ENCODE results near the gene RYR2. TPM values are rescaled to one million over a fixed set of nuclear protein-coding genes. Genes with fewer than 3 reads are reported as not detected.

RYR2 gene
- total and polyA plus RNA-seq, 7 experiments from 2014 or later = 0.05 TPM; not detected in 6

GRCh38 chr1:237249120-237249519, 207.1 kb downstream of the RYR2 start:
- no peaks in the 10 kb centered on the region for H3K27me3 ChIP-seq (ENCODE audit: control insufficient read depth in 2 of 2, insufficient read depth in 2 of 2, low read length in 2 of 2)
- no peaks in the 10 kb centered on the region for H3K4me1 Mint-ChIP-seq
- H3K27ac Mint-ChIP-seq = no peak overlapping the region
- DNase-seq (no peak), ATAC-seq (no peak)
- no peak overlapping the region for H3K4me3 Mint-ChIP-seq
- intact Hi-C loops (cut with micrococcal nuclease) = no loop called here
- no peaks in the 10 kb centered on the region for H3K4me1 ChIP-seq (ENCODE audit: control insufficient read depth in 2 of 2, insufficient read depth in 2 of 2, low read length in 2 of 2)
- no peaks in the 10 kb centered on the region for H3K36me3 Mint-ChIP-seq
- H3K9me3 ChIP-seq (ENCODE audit: control insufficient read depth in 2 of 3, low read length in 3 of 3) = no peaks in the 10 kb centered on the region
- no peaks in the 10 kb centered on the region for H3K36me3 ChIP-seq (ENCODE audit: control insufficient read depth in 2 of 3, insufficient read depth in 3 of 3, low read length in 3 of 3)
- H3K9me3 Mint-ChIP-seq = peaks cover 0 to 2% (median 0%) of the 10 kb centered on the region in 11 donors
- no peak overlapping the region for H3K4me3 ChIP-seq (ENCODE audit: low read length)
- ChIA-PET CTCF (no interaction called here), POLR2A (no interaction called here)
- no peaks in the 10 kb centered on the region for H3K27me3 Mint-ChIP-seq
- no peak overlapping the region for H3K27ac ChIP-seq (ENCODE audit: low read depth, low read length)

- no peak for ATAC-seq
- H3K27me3 Mint-ChIP-seq = no peaks in the 10 kb centered on the region
- Histone ChIP-seq H3K27ac (ENCODE audit: low read depth, low read length) (no peak overlapping the region), H3K9me3 (ENCODE audit: control insufficient read depth in 2 of 3, low read length in 3 of 3) (no peaks in the 10 kb centered on the region), H3K27me3 (ENCODE audit: control insufficient read depth in 2 of 2, insufficient read depth in 2 of 2, low read length in 2 of 2) (no peaks in the 10 kb centered on the region), H3K4me1 (ENCODE audit: control insufficient read depth in 2 of 2, insufficient read depth in 2 of 2, low read length in 2 of 2) (no peaks in the 10 kb centered on the region), H3K36me3 (ENCODE audit: control insufficient read depth in 2 of 3, insufficient read depth in 3 of 3, low read length in 3 of 3) (no peaks in the 10 kb centered on the region), H3K4me3 (ENCODE audit: low read length) (no peak overlapping the region)
- no peaks in the 10 kb centered on the region for H3K4me1 Mint-ChIP-seq
- H3K27ac Mint-ChIP-seq = no peak overlapping the region
- DNase-seq = no peak
- CTCF ChIA-PET = no interaction called here
- no peak overlapping the region for H3K4me3 Mint-ChIP-seq
- POLR2A ChIA-PET = no interaction called here
- H3K9me3 Mint-ChIP-seq = peaks cover 0 to 2% (median 0%) of the 10 kb centered on the region in 11 donors
- intact Hi-C loops (cut with micrococcal nuclease) = no loop called here
- no peaks in the 10 kb centered on the region for H3K36me3 Mint-ChIP-seq
Measured at GRCh38 chr1:237250055-237250454, 208.1 kb downstream of the RYR2 start.

- peaks cover 0 to 14% (median 5%) of the 10 kb centered on the region in 5 donors for H3K27me3 Mint-ChIP-seq
- POLR2A ChIA-PET = no interaction called here
- intact Hi-C loops (cut with micrococcal nuclease) = no loop called here
- Histone ChIP-seq H3K9me3 (ENCODE audit: control insufficient read depth in 2 of 3, low read length in 3 of 3) (no peaks in the 10 kb centered on the region), H3K4me1 (ENCODE audit: control insufficient read depth in 2 of 2, insufficient read depth in 2 of 2, low read length in 2 of 2) (no peaks in the 10 kb centered on the region), H3K27me3 (ENCODE audit: control insufficient read depth in 2 of 2, insufficient read depth in 2 of 2, low read length in 2 of 2) (no peaks in the 10 kb centered on the region), H3K36me3 (ENCODE audit: control insufficient read depth in 2 of 3, insufficient read depth in 3 of 3, low read length in 3 of 3) (no peaks in the 10 kb centered on the region), H3K27ac (ENCODE audit: low read depth, low read length) (no peak overlapping the region), H3K4me3 (ENCODE audit: low read length) (no peak overlapping the region)
- H3K4me3 Mint-ChIP-seq = no peak overlapping the region
- H3K4me1 Mint-ChIP-seq = no peaks in the 10 kb centered on the region
- CTCF ChIA-PET = no interaction called here
- H3K9me3 Mint-ChIP-seq = peaks cover 0 to 14% (median 5%) of the 10 kb centered on the region in 11 donors
- H3K36me3 Mint-ChIP-seq = peaks cover 0 to 4% (median 0%) of the 10 kb centered on the region in 5 donors
- DNase-seq (no peak), ATAC-seq (no peak)
- no peak overlapping the region for H3K27ac Mint-ChIP-seq
Measured at GRCh38 chr1:237255071-237255470, 213.1 kb downstream of the RYR2 start.

GRCh38 chr1:237258871-237259270, 216.9 kb downstream of the RYR2 start:
- peaks cover 0 to 14% (median 5%) of the 10 kb centered on the region in 11 donors for H3K9me3 Mint-ChIP-seq
- H3K27ac ChIP-seq (ENCODE audit: low read depth, low read length) = no peak overlapping the region
- H3K4me3 ChIP-seq (ENCODE audit: low read length) = no peak overlapping the region
- H3K36me3 Mint-ChIP-seq = peaks cover 0 to 4% (median 0%) of the 10 kb centered on the region in 5 donors
- ChIA-PET POLR2A (no interaction called here), CTCF (no interaction called here)
- intact Hi-C loops (cut with micrococcal nuclease) = no loop called here
- H3K36me3 ChIP-seq (ENCODE audit: control insufficient read depth in 2 of 3, insufficient read depth in 3 of 3, low read length in 3 of 3) = no peaks in the 10 kb centered on the region
- H3K27ac Mint-ChIP-seq = no peak overlapping the region
- H3K9me3 ChIP-seq (ENCODE audit: control insufficient read depth in 2 of 3, low read length in 3 of 3) = no peaks in the 10 kb centered on the region
- no peaks in the 10 kb centered on the region for H3K4me1 Mint-ChIP-seq
- H3K27me3 Mint-ChIP-seq = peaks cover 0 to 14% (median 5%) of the 10 kb centered on the region in 5 donors
- H3K27me3 ChIP-seq (ENCODE audit: control insufficient read depth in 2 of 2, insufficient read depth in 2 of 2, low read length in 2 of 2) = no peaks in the 10 kb centered on the region
- H3K4me1 ChIP-seq (ENCODE audit: control insufficient read depth in 2 of 2, insufficient read depth in 2 of 2, low read length in 2 of 2) = no peaks in the 10 kb centered on the region
- ATAC-seq = no peak
- H3K4me3 Mint-ChIP-seq = no peak overlapping the region
- DNase-seq = no peak

GRCh38 chr1:237261198-237261597, 219.2 kb downstream of the RYR2 start:
- Histone ChIP-seq H3K36me3 (ENCODE audit: control insufficient read depth in 2 of 3, insufficient read depth in 3 of 3, low read length in 3 of 3) (no peaks in the 10 kb centered on the region), H3K4me1 (ENCODE audit: control insufficient read depth in 2 of 2, insufficient read depth in 2 of 2, low read length in 2 of 2) (no peaks in the 10 kb centered on the region), H3K27me3 (ENCODE audit: control insufficient read depth in 2 of 2, insufficient read depth in 2 of 2, low read length in 2 of 2) (no peaks in the 10 kb centered on the region), H3K4me3 (ENCODE audit: low read length) (no peak overlapping the region), H3K9me3 (ENCODE audit: control insufficient read depth in 2 of 3, low read length in 3 of 3) (no peaks in the 10 kb centered on the region), H3K27ac (ENCODE audit: low read depth, low read length) (no peak overlapping the region)
- H3K4me1 Mint-ChIP-seq = peaks cover 0 to 2% (median 0%) of the 10 kb centered on the region in 7 donors
- peaks cover 0 to 9% (median 5%) of the 10 kb centered on the region in 11 donors for H3K9me3 Mint-ChIP-seq
- ATAC-seq = no peak
- intact Hi-C loops (cut with micrococcal nuclease) = no loop called here
- peaks cover 0 to 12% (median 11%) of the 10 kb centered on the region in 5 donors for H3K27me3 Mint-ChIP-seq
- ChIA-PET POLR2A (no interaction called here), CTCF (no interaction called here)
- no peak overlapping the region for H3K27ac Mint-ChIP-seq
- no peak for DNase-seq
- H3K4me3 Mint-ChIP-seq = no peak overlapping the region
- H3K36me3 Mint-ChIP-seq = peaks cover 0 to 4% (median 0%) of the 10 kb centered on the region in 5 donors

- Histone ChIP-seq H3K36me3 (ENCODE audit: control insufficient read depth in 2 of 3, insufficient read depth in 3 of 3, low read length in 3 of 3) (no peaks in the 10 kb centered on the region), H3K27me3 (ENCODE audit: control insufficient read depth in 2 of 2, insufficient read depth in 2 of 2, low read length in 2 of 2) (no peaks in the 10 kb centered on the region), H3K27ac (ENCODE audit: low read depth, low read length) (no peak overlapping the region), H3K4me3 (ENCODE audit: low read length) (no peak overlapping the region), H3K4me1 (ENCODE audit: control insufficient read depth in 2 of 2, insufficient read depth in 2 of 2, low read length in 2 of 2) (no peaks in the 10 kb centered on the region), H3K9me3 (ENCODE audit: control insufficient read depth in 2 of 3, low read length in 3 of 3) (no peaks in the 10 kb centered on the region)
- Mint-ChIP-seq H3K4me3 (no peak overlapping the region), H3K4me1 (peaks cover 0 to 2% (median 0%) of the 10 kb centered on the region in 7 donors), H3K27ac (no peak overlapping the region), H3K27me3 (peaks cover 0 to 16% (median 8%) of the 10 kb centered on the region in 5 donors), H3K9me3 (peaks cover 0 to 2% (median 0%) of the 10 kb centered on the region in 11 donors), H3K36me3 (no peaks in the 10 kb centered on the region)
- ATAC-seq = no peak
- CTCF ChIA-PET = no interaction called here
- POLR2A ChIA-PET = no interaction called here
- DNase-seq = no peak
- intact Hi-C loops (cut with micrococcal nuclease) = no loop called here
Measured at GRCh38 chr1:237267743-237268142, 225.8 kb downstream of the RYR2 start.

- peaks cover 0 to 1% (median 0%) of the 10 kb centered on the region in 11 donors for H3K9me3 Mint-ChIP-seq
- CTCF ChIA-PET = interaction anchor here (0.6 kb wide), 1 partner anchor 974 kb away, joined by 3 read pairs; no protein-coding TSS in a partner anchor
- Histone ChIP-seq H3K27ac (ENCODE audit: low read depth, low read length) (no peak overlapping the region), H3K4me3 (ENCODE audit: low read length) (no peak overlapping the region), H3K4me1 (ENCODE audit: control insufficient read depth in 2 of 2, insufficient read depth in 2 of 2, low read length in 2 of 2) (no peaks in the 10 kb centered on the region), H3K36me3 (ENCODE audit: control insufficient read depth in 2 of 3, insufficient read depth in 3 of 3, low read length in 3 of 3) (no peaks in the 10 kb centered on the region), H3K27me3 (ENCODE audit: control insufficient read depth in 2 of 2, insufficient read depth in 2 of 2, low read length in 2 of 2) (no peaks in the 10 kb centered on the region), H3K9me3 (ENCODE audit: control insufficient read depth in 2 of 3, low read length in 3 of 3) (no peaks in the 10 kb centered on the region)
- DNase-seq = no peak
- H3K27me3 Mint-ChIP-seq = peaks cover 0 to 15% (median 6%) of the 10 kb centered on the region in 5 donors
- H3K4me1 Mint-ChIP-seq = peaks cover 0 to 1% (median 0%) of the 10 kb centered on the region in 7 donors
- POLR2A ChIA-PET = no interaction called here
- ATAC-seq = no peak
- intact Hi-C loops (cut with micrococcal nuclease) = no loop called here
- H3K4me3 Mint-ChIP-seq = no peak overlapping the region
- no peak overlapping the region for H3K27ac Mint-ChIP-seq
- no peaks in the 10 kb centered on the region for H3K36me3 Mint-ChIP-seq
Measured at GRCh38 chr1:237269938-237270337, 228.0 kb downstream of the RYR2 start.
